ENCODE data around the gene ADSS1. TPM values are rescaled to one million over a fixed set of nuclear protein-coding genes. Genes with fewer than 3 reads are reported as not detected.

ADSS1 gene
- total RNA-seq, 3 donors from 2014 or later, result 2.0 to 6.0 (median 4.2) TPM

- H3K4me3 ChIP-seq, result no peak overlapping the region
- H3K4me1 ChIP-seq (ENCODE audit: low read depth), result peaks cover 16% of the 10 kb centered on the region
- intact Hi-C loops (cut with DNase I, micrococcal nuclease), result no loop called here
- no peaks in the 10 kb centered on the region for H3K36me3 ChIP-seq (ENCODE audit: low read depth)
- ATAC-seq, result no peak
- TF ChIP-seq CTCF (IDR thresholded peaks at IDR 0.05), result no peak
- H3K9me3 ChIP-seq, result no peaks in the 10 kb centered on the region
- no peak for DNase-seq
These were observed 32.6 kb downstream of the ADSS1 start for GRCh38 chr14:104756477-104757237.

- DNase-seq (no peak), ATAC-seq (no peak)
- Histone ChIP-seq H3K4me1 (ENCODE audit: low read depth) (peaks cover 12% of the 10 kb centered on the region), H3K36me3 (ENCODE audit: low read depth) (no peaks in the 10 kb centered on the region), H3K9me3 (no peaks in the 10 kb centered on the region), H3K4me3 (no peak overlapping the region)
- intact Hi-C loops (cut with DNase I, micrococcal nuclease), result no loop called here
- no peak for TF ChIP-seq CTCF (IDR thresholded peaks at IDR 0.05)
These were observed 33.2 kb downstream of the ADSS1 start for GRCh38 chr14:104757238-104757585.

GRCh38 chr14:104757681-104758392 is 33.8 kb downstream of the ADSS1 start:
- ATAC-seq, result no peak
- H3K36me3 ChIP-seq (ENCODE audit: low read depth), result no peaks in the 10 kb centered on the region
- intact Hi-C loops (cut with DNase I, micrococcal nuclease), result no loop called here
- no peaks in the 10 kb centered on the region for H3K9me3 ChIP-seq
- no peak for DNase-seq
- no peak overlapping the region for H3K4me3 ChIP-seq
- H3K4me1 ChIP-seq (ENCODE audit: low read depth), result peaks cover 12% of the 10 kb centered on the region
- TF ChIP-seq CTCF (IDR thresholded peaks at IDR 0.05), result no peak

GRCh38 chr14:104758981-104759969 is 35.2 kb downstream of the ADSS1 start:
- Histone ChIP-seq H3K4me1 (ENCODE audit: low read depth) (peaks cover 5% of the 10 kb centered on the region), H3K4me3 (no peak overlapping the region), H3K9me3 (no peaks in the 10 kb centered on the region), H3K36me3 (ENCODE audit: low read depth) (no peaks in the 10 kb centered on the region)
- ATAC-seq (no peak), DNase-seq (no peak)
- intact Hi-C loops (cut with DNase I, micrococcal nuclease), result no loop called here
- no peak for TF ChIP-seq CTCF (IDR thresholded peaks at IDR 0.05)

- intact Hi-C loops (cut with DNase I, micrococcal nuclease), result loop anchor here (5.0 to 10.0 kb wide), 2 partner anchors 59 to 62 kb away; no protein-coding TSS in a partner anchor
- no peaks in the 10 kb centered on the region for H3K4me1 ChIP-seq (ENCODE audit: low read depth)
- no peaks in the 10 kb centered on the region for H3K36me3 ChIP-seq (ENCODE audit: low read depth)
- ATAC-seq (no peak), DNase-seq (no peak)
- no peaks in the 10 kb centered on the region for H3K9me3 ChIP-seq
- TF ChIP-seq CTCF (IDR thresholded peaks at IDR 0.05), result no peak
- H3K4me3 ChIP-seq, result no peak overlapping the region
These were observed 41.5 kb downstream of the ADSS1 start for GRCh38 chr14:104765517-104765916.

Measured in mucosa of descending colon (tissue), 3 donors.